ENCODE results near the gene EIF1B. TPM values are rescaled to one million over a fixed set of nuclear protein-coding genes. Genes with fewer than 3 reads are reported as not detected.

EIF1B gene
- total RNA-seq: 10 to 100 TPM; 32.0 to 52.4 TPM

GRCh38 chr3:40309418-40309924, at the start of gene EIF1B:
TSS of gene EIF1B (plus strand) at chr3:40309707. CDS start at chr3:40309942, 235 bp downstream.
- Histone ChIP-seq H3K9me3 (no peaks in the 10 kb centered on the region), H3K9ac (ENCODE audit: low read depth in 2 of 2, low read length in 2 of 2) (peak within 1 kb of the TSS; percentile 69 to 92), H3K4me3 (peak within 1 kb of the TSS; percentile 98), H3K4me1 (peaks cover 9% of the 10 kb centered on the region), H3K36me3 (no peaks in the 10 kb centered on the region), H3K27ac (peak within 1 kb of the TSS; percentile 96), H3K27me3 (no peaks in the 10 kb centered on the region)
- DNase-seq: peak; percentile 99
- intact Hi-C loops (cut with DNase I): no loop called here
- TF ChIP-seq CTCF (IDR thresholded peaks at IDR 0.05): peak; percentile 93

DNA sequence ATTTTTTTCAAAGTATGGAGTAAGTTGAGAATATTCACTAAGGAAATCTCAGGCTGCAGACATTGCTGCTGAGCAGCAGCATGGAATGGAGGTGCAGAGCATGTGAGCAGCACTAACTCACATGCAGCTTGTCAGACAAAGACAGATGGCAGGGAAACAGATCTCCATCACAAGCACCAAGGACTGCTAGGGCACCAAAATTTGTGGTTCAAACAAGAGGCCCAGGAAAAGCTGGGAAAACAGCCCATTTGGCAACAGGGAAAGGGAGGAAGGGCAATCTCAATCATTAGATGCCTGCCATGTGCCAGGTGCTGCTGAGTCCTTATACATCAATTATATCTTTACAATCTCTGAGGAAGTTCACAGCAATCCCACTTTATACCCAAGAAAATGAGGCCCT, 47.2 kb upstream of the EIF1B start:
- DNase-seq: no peak
- Histone ChIP-seq H3K4me3 (no peak overlapping the region), H3K27ac (no peak overlapping the region), H3K36me3 (no peaks in the 10 kb centered on the region), H3K27me3 (no peaks in the 10 kb centered on the region), H3K9ac (ENCODE audit: low read depth in 2 of 2, low read length in 2 of 2) (no peak overlapping the region), H3K4me1 (no peaks in the 10 kb centered on the region), H3K9me3 (no peaks in the 10 kb centered on the region)
- intact Hi-C loops (cut with DNase I): no loop called here
- TF ChIP-seq CTCF (IDR thresholded peaks at IDR 0.05): no peak

DNA sequence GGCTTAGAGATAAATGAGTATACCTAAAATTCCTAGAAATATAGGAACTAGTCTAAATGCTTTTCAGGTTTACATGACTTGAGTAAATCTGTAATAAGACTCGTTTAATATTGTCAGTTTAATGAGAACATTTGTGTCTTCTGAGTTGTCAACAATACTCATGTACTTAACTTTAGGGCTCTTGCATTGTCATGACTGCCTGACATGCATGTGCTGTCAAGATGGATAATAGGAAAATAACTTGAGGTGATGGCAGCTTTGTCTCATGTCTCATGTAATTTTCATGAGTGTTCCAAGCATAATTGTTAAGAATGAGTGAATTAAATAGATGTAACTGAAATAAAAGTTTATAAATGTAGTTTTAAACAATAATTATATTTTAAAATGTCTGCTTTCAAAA, 45.1 kb upstream of the EIF1B start:
- no peak overlapping the region for H3K4me3 ChIP-seq
- no peak for DNase-seq
- intact Hi-C loops (cut with DNase I): no loop called here
- no peak overlapping the region for H3K9ac ChIP-seq (ENCODE audit: low read depth in 2 of 2, low read length in 2 of 2)
- TF ChIP-seq CTCF (IDR thresholded peaks at IDR 0.05): no peak
- H3K36me3 ChIP-seq: no peaks in the 10 kb centered on the region
- H3K27ac ChIP-seq: no peak overlapping the region
- H3K27me3 ChIP-seq: no peaks in the 10 kb centered on the region
- no peaks in the 10 kb centered on the region for H3K4me1 ChIP-seq
- no peaks in the 10 kb centered on the region for H3K9me3 ChIP-seq

DNA sequence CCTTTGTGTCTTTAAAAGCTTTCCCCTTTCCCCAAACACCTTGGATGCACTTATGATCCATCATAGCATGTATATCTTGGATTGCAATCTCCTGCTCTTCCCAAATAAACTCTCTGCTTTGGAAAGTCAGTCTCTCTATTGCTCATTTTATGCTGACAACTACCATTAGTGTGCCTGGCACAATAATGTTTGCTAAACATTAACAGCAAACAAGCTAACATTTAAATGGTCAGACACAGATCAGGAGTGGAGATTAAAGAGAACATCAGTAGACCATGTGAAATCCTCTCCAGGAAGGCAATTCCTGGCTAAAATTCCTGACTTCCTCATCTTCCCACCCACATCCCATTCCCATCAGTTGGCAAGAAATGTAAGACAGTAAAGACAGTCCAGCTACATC, 44.3 kb upstream of the EIF1B start:
- Histone ChIP-seq H3K9ac (ENCODE audit: low read depth in 2 of 2, low read length in 2 of 2) (no peak overlapping the region), H3K27ac (no peak overlapping the region), H3K27me3 (no peaks in the 10 kb centered on the region), H3K9me3 (no peaks in the 10 kb centered on the region), H3K36me3 (no peaks in the 10 kb centered on the region), H3K4me1 (no peaks in the 10 kb centered on the region), H3K4me3 (no peak overlapping the region)
- no peak for TF ChIP-seq CTCF (IDR thresholded peaks at IDR 0.05)
- DNase-seq: no peak
- intact Hi-C loops (cut with DNase I): no loop called here

DNA sequence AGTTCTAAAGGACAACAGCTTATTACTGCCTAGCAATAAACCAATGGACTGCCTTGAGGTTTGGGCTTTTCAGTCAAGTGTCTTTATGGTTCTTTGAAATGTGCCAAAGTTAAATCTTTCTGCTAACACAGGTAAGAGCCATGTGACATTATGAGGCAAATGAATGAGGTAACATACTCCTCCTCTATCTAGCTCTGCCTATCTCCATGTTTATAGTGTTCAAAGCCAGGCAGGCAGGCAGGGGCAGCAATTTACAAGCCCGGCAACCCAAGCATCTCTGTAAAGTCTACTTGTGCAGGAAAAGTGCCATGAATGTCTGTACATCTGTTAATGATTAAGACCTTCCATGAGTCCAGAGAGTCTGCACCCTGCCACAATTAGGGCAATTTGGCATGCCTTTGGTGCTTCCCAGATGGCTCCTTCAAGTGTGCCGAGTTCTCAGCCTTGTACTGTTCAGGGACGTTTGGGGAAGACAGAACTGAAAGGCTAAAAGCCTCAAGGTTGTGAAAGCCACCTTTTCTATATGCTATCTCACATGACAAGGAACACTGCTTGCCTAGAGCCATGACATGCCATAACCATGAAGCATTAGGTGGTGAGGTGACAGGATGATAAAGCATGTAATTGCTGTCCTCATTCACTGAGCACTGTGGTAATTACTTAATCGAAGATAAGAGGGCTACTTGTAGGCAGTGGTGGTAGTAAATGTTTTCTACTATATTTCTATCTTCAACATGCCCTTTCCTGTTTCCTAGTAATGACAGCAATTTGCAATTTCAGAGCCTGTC, 41.4 kb upstream of the EIF1B start:
- Histone ChIP-seq H3K9me3 (no peaks in the 10 kb centered on the region), H3K36me3 (no peaks in the 10 kb centered on the region), H3K27me3 (no peaks in the 10 kb centered on the region), H3K27ac (no peak overlapping the region), H3K4me1 (no peaks in the 10 kb centered on the region), H3K4me3 (no peak overlapping the region), H3K9ac (ENCODE audit: low read depth in 2 of 2, low read length in 2 of 2) (no peak overlapping the region)
- TF ChIP-seq CTCF (IDR thresholded peaks at IDR 0.05): no peak
- DNase-seq: no peak
- intact Hi-C loops (cut with DNase I): no loop called here
